ENCODE results near the gene SLC25A34.

GRCh38 chr1:15771836-15772515 is 35.9 kb downstream of the SLC25A34 start:
- no peak for TF ChIP-seq CTCF (IDR thresholded peaks at IDR 0.05)
- no peak for TF ChIP-seq POLR2A (IDR thresholded peaks at IDR 0.05)

Data from heart left ventricle (tissue), 13 donors.